SU-DHL-6 (cell line): ENCODE results near the gene CLPTM1L.

ENCODE experiments used
- H2AFZ ChIP-seq: fragments of 200-600 bp; sonication (generic); 2 replicates; pipeline ENCODE4 v1.6.1; 2014; ENCODE audit warnings: low read depth, mild to moderate bottlenecking, moderate library complexity, mixed read lengths, antibody characterized with exemption, low read length; ENCODE audit not compliant: severe bottlenecking
- H3F3A ChIP-seq: fragments of 200-600 bp; shearing (Covaris generic); 2 replicates; pipeline ENCODE4 v1.6.0; 2016; ENCODE audit warnings: antibody characterized with exemption, mild to moderate bottlenecking; ENCODE audit not compliant: insufficient read depth
- H3K27ac ChIP-seq: fragments of 200-600 bp; sonication (generic); 2 replicates; pipeline ENCODE4 v1.5.1; 2016; ENCODE audit warnings: low read depth, mild to moderate bottlenecking, low read length, moderate library complexity, mixed read lengths
- H3K27me3 ChIP-seq: fragments of 200-600 bp; sonication (generic), shearing (Covaris generic); 2 replicates; pipeline ENCODE4 v1.6.0; 2014; ENCODE audit warnings: mild to moderate bottlenecking, low read length
- H3K36me3 ChIP-seq: fragments of 200-600 bp; sonication (generic); 2 replicates; pipeline ENCODE4 v1.6.1; 2014; ENCODE audit warnings: mild to moderate bottlenecking, low read length, mixed read lengths
- H3K4me2 ChIP-seq: fragments of 300-600, 200-600 bp; shearing (Covaris generic), sonication (generic); 2 replicates; pipeline ENCODE4 v1.6.0; 2014; ENCODE audit warnings: low read length, low read depth, mild to moderate bottlenecking; ENCODE audit not compliant: poor library complexity, severe bottlenecking
- H3K4me3 ChIP-seq: fragments of 200-600 bp; sonication (generic); 2 replicates; pipeline ENCODE4 v1.5.1; 2014; ENCODE audit warnings: antibody characterized with exemption, low read length, mild to moderate bottlenecking, mixed read lengths; ENCODE audit not compliant: insufficient read depth, poor library complexity, severe bottlenecking
- H3K79me2 ChIP-seq: fragments of 200-600 bp; sonication (generic); 2 replicates; pipeline ENCODE4 v1.6.1; 2014; ENCODE audit warnings: mild to moderate bottlenecking, low read length, moderate library complexity; ENCODE audit not compliant: insufficient read depth
- H3K9ac ChIP-seq: fragments of 200-600 bp; sonication (generic); 2 replicates; pipeline ENCODE4 v1.7.0; 2014; ENCODE audit warnings: mild to moderate bottlenecking, low read length
- H3K9me2 ChIP-seq: fragments of 200-600 bp; sonication (generic); replicated peaks from 2 replicates; pipeline ENCODE4 v1.6.1; 2014; ENCODE audit warnings: low read length; ENCODE audit not compliant: insufficient read depth
- H3K9me3 ChIP-seq: fragments of 200-600 bp; sonication (generic); 2 replicates; pipeline ENCODE4 v1.6.1; 2014; ENCODE audit warnings: low read length, mixed read lengths; ENCODE audit not compliant: insufficient read depth
- H4K20me1 ChIP-seq: fragments of 200-600 bp; sonication (generic); 2 replicates; pipeline ENCODE4 v1.6.1; 2014; ENCODE audit warnings: low read depth, mild to moderate bottlenecking, antibody characterized with exemption, low read length, moderate library complexity, mixed read lengths
- EZH2phosphoT487 ChIP-seq: fragments of 200-600 bp; sonication (generic), shearing (Covaris generic); conservative IDR thresholded peaks from 2 replicates; pipeline ENCODE4 v1.6.1; 2018; ENCODE audit warnings: mild to moderate bottlenecking, antibody characterized with exemption, low read length, moderate library complexity, mixed read lengths
- TF ChIP-seq, protein P1 (sequence below): fragments of 200-600 bp; sonication (generic); IDR thresholded peaks from one replicate; pipeline ENCODE4 v1.5.1; 2017; ENCODE audit warnings: antibody characterized with exemption, mild to moderate bottlenecking, low read length, moderate library complexity; ENCODE audit not compliant: insufficient read depth, poor library complexity, severe bottlenecking

Gene CLPTM1L

DNA sequence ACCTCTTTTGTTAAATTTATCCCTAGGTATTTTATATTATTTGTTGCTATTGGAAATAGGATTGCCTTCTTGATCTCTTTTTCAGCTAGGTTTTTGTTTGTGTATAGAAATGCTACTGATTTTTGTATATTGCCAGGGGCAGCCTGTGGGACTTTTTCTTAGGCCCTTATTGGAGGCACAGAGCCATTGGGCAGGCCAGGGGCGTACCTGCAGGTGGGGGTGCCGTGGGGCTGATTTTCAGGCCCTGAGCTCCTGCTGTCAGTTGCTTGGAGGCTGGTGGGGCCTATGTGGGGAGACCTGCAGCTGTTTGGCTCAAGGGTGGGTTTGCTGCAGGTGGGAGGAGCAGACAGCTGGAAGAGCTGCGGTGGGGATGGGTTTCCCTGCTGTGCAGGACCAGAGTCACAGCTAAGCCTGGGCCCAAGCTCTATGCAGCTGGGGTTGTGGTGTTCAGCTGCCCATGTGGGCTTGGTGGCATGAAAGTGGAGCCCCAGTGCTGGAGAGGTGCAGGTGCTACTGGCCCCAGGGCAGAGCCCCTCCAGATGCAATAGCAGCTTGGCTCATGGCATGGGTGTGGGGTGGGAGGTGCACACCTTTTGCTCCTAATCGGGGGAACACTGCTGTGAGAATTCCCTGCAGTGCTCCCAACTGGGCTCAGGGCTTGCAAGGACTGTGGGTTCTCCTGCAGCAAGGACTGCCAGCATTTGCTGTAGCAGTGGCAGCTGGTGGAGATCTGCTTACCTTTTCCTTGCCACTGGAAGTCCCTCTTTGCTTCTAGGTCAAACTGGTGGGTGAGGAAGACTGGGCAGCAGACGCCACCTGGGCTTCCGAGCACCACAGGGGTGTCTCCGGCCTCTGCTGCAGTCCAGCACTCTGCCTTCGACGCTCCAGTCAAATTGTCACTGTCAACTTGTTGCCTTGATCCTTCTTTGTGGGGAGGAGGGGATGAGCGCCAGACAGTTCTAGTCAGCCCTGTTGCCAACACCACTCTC, 7.6 kb upstream of the CLPTM1L start:
- no peak overlapping the region for H2AFZ ChIP-seq
- H3K9ac ChIP-seq, result no peak overlapping the region
- no peaks in the 10 kb centered on the region for H3K27me3 ChIP-seq
- H3K4me3 ChIP-seq, result no peak overlapping the region
- no peaks in the 10 kb centered on the region for H4K20me1 ChIP-seq
- H3K79me2 ChIP-seq, result no peaks in the 10 kb centered on the region
- no peaks in the 10 kb centered on the region for H3K36me3 ChIP-seq
- TF ChIP-seq EZH2phosphoT487, result no peak
- H3K9me3 ChIP-seq, result no peaks in the 10 kb centered on the region
- no peaks in the 10 kb centered on the region for H3K9me2 ChIP-seq
- no peak overlapping the region for H3K4me2 ChIP-seq
- no peak overlapping the region for H3K27ac ChIP-seq
- H3F3A ChIP-seq, result no peaks in the 10 kb centered on the region

DNA sequence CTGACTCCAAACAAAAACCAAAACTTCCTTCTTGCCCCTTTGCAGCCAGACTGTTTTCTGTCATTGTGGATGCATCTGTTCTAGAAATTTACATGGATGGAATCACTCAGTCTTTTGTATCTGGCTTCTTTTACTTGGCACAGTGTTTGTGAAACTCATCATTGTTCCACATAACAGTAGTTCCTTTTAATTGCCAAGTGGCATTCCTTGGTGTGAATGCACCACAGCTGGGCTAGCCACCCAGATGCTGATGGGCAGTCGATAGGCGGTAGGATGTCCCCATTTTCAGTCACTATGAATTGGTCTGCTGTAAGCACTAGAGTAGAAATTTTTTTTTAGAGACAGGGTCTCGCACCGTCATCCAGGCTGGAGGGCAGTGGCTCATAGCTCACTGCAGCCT, 6.3 kb upstream of the CLPTM1L start:
- no peaks in the 10 kb centered on the region for H3K9me2 ChIP-seq
- no peaks in the 10 kb centered on the region for H3K27me3 ChIP-seq
- H3K36me3 ChIP-seq, result no peaks in the 10 kb centered on the region
- no peaks in the 10 kb centered on the region for H3F3A ChIP-seq
- no peak overlapping the region for H3K9ac ChIP-seq
- H3K9me3 ChIP-seq, result no peaks in the 10 kb centered on the region
- H3K4me3 ChIP-seq, result no peak overlapping the region
- no peak overlapping the region for H3K27ac ChIP-seq
- TF ChIP-seq, protein P1, sequence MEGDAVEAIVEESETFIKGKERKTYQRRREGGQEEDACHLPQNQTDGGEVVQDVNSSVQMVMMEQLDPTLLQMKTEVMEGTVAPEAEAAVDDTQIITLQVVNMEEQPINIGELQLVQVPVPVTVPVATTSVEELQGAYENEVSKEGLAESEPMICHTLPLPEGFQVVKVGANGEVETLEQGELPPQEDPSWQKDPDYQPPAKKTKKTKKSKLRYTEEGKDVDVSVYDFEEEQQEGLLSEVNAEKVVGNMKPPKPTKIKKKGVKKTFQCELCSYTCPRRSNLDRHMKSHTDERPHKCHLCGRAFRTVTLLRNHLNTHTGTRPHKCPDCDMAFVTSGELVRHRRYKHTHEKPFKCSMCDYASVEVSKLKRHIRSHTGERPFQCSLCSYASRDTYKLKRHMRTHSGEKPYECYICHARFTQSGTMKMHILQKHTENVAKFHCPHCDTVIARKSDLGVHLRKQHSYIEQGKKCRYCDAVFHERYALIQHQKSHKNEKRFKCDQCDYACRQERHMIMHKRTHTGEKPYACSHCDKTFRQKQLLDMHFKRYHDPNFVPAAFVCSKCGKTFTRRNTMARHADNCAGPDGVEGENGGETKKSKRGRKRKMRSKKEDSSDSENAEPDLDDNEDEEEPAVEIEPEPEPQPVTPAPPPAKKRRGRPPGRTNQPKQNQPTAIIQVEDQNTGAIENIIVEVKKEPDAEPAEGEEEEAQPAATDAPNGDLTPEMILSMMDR, result no peak
- no peak for TF ChIP-seq EZH2phosphoT487
- no peaks in the 10 kb centered on the region for H4K20me1 ChIP-seq
- H3K4me2 ChIP-seq, result no peak overlapping the region
- H3K79me2 ChIP-seq, result no peaks in the 10 kb centered on the region
- H2AFZ ChIP-seq, result no peak overlapping the region

DNA sequence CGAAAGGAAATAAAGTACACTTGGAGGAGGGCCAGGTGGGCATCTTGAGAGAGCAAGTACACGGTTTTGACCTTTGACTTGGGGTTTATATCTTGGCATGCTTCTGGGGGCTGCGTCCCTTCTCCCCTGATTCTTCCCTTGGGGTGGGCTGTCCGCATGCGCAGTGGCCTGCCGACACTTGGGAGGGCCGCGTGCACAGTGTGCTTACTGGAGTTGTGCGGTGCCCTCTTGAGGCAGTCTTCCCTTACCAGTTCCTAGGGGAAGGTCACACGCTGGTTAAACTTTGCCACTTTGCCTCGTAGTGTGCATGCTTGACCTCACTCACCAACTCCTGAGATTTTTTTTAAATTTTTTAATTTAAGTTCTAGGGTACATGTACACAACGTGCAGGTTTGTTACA, 4.3 kb upstream of the CLPTM1L start:
- no peak overlapping the region for H2AFZ ChIP-seq
- H3F3A ChIP-seq, result no peaks in the 10 kb centered on the region
- H3K9me3 ChIP-seq, result no peaks in the 10 kb centered on the region
- H3K9me2 ChIP-seq, result no peaks in the 10 kb centered on the region
- H3K79me2 ChIP-seq, result peaks cover 4% of the 10 kb centered on the region
- H3K27ac ChIP-seq, result no peak overlapping the region
- TF ChIP-seq EZH2phosphoT487, result no peak
- TF ChIP-seq, protein P1, result no peak
- no peak overlapping the region for H3K4me3 ChIP-seq
- no peak overlapping the region for H3K4me2 ChIP-seq
- no peak overlapping the region for H3K9ac ChIP-seq
- no peaks in the 10 kb centered on the region for H4K20me1 ChIP-seq
- no peaks in the 10 kb centered on the region for H3K27me3 ChIP-seq
- no peaks in the 10 kb centered on the region for H3K36me3 ChIP-seq

DNA sequence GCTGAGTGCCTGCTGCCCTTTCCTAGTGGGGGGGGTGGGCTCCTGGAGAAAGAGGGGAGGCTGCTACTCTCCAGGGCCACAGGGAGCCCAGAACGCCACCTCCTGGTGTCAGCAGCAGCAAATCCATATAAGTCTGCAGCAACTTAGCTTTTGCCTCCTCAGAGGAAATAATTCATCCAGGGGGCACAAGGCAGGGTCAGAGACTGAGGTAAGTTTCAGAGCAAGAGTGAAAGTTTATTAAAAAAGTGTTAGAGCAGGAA, 4.0 kb upstream of the CLPTM1L start:
- no peak overlapping the region for H3K4me2 ChIP-seq

More for the DNA sequence above, 4.0 kb upstream of the CLPTM1L start:
- H3F3A ChIP-seq, result 0 out of 2 replicates have a peak, but pooled peaks cover under 1% of the 10 kb centered on the region
- H3K4me3 ChIP-seq, result no peak overlapping the region
- H3K27me3 ChIP-seq, result no peaks in the 10 kb centered on the region
- no peaks in the 10 kb centered on the region for H3K36me3 ChIP-seq
- H4K20me1 ChIP-seq, result no peaks in the 10 kb centered on the region
- no peak overlapping the region for H3K9ac ChIP-seq
- H3K27ac ChIP-seq, result no peak overlapping the region
- no peaks in the 10 kb centered on the region for H3K9me3 ChIP-seq
- no peak for TF ChIP-seq EZH2phosphoT487
- TF ChIP-seq, protein P1, result no peak
- peaks cover 7% of the 10 kb centered on the region for H3K79me2 ChIP-seq
- no peaks in the 10 kb centered on the region for H3K9me2 ChIP-seq
- no peak overlapping the region for H2AFZ ChIP-seq
